GM12865 (cell line): ENCODE results near the gene EPHB4.

Experiments
- DNase-seq: peaks from one replicate; pipeline ENCODE4 v3.0.0; 2010; ENCODE audit warnings: low read depth
- H3K4me3 ChIP-seq: 2 replicates; pipeline ENCODE4 v1.5.1; 2011; ENCODE audit warnings: mild to moderate bottlenecking, low read depth, low read length, control low read depth
- TF ChIP-seq, protein P1 (sequence below): IDR thresholded peaks from 2 replicates; pipeline ENCODE4 v1.5.1; 2011; ENCODE audit warnings: low read length, control low read depth, low read depth, inconsistent platforms; ENCODE audit not compliant: insufficient read depth; ENCODE audit errors: missing control alignments

Gene EPHB4

DNA sequence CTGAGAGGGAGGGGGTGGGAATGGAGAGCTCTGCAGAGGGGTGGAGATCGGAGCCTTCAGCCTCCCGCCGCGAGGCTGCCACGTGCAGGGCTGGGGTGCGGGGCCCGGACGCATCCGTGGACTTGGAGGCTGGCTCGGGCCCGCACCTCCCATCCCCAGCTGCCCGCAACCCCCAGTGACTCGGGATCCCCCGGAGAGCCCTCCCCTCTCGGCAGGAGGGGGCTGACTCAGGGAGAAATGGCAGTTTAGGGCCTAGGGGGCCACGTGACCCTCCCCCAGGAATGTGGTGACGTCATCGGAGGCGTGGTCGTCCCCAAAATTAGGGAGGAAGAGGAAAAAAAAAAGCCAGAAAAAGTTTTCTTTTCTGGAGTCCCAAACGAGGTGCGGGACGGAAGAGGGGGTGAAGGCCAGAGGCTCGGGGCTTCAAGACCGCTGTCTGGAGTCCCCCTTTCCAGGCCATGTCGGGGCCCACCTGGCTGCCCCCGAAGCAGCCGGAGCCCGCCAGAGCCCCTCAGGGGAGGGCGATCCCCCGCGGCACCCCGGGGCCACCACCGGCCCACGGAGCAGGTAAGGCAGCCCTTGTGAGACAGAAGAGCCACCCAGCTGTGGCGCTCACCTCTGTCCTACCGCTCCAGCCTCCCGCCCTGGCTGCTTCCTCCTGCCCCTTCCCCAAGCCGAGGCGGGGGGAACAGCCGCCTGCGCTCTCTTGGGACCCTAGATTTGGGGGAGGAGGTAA lies 39.9 kb upstream of the EPHB4 start, which contains the start of gene TRIP6:
TSS of gene TRIP6 (plus strand) at position 348 of the 736 bp plus-strand sequence. CDS start at position 459, 111 bp downstream.
- H3K4me3 ChIP-seq, result peak within 1 kb of the TSS; percentile 67
- DNase-seq, result peak; percentile 73
- TF ChIP-seq, protein P1, sequence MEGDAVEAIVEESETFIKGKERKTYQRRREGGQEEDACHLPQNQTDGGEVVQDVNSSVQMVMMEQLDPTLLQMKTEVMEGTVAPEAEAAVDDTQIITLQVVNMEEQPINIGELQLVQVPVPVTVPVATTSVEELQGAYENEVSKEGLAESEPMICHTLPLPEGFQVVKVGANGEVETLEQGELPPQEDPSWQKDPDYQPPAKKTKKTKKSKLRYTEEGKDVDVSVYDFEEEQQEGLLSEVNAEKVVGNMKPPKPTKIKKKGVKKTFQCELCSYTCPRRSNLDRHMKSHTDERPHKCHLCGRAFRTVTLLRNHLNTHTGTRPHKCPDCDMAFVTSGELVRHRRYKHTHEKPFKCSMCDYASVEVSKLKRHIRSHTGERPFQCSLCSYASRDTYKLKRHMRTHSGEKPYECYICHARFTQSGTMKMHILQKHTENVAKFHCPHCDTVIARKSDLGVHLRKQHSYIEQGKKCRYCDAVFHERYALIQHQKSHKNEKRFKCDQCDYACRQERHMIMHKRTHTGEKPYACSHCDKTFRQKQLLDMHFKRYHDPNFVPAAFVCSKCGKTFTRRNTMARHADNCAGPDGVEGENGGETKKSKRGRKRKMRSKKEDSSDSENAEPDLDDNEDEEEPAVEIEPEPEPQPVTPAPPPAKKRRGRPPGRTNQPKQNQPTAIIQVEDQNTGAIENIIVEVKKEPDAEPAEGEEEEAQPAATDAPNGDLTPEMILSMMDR, result no peak

DNA sequence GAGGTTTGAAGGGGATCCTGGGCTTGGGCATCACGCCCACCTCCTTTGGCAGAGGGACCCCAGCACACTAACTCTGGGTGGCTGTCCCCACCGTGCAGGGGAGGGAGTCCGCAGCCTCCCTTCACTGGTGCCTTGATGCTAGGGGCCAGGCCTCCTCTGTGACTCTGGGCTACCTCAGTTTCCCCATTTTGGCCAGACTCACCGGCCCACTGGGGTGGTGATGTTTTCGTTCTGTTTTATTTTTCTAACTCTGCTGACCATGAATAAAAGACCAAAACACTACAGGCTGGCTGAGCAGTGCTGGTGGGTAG lies 39.4 kb upstream of the EPHB4 start:
- peak overlapping the region; percentile 67 for H3K4me3 ChIP-seq
- TF ChIP-seq, protein P1, result no peak
- DNase-seq, result no peak

DNA sequence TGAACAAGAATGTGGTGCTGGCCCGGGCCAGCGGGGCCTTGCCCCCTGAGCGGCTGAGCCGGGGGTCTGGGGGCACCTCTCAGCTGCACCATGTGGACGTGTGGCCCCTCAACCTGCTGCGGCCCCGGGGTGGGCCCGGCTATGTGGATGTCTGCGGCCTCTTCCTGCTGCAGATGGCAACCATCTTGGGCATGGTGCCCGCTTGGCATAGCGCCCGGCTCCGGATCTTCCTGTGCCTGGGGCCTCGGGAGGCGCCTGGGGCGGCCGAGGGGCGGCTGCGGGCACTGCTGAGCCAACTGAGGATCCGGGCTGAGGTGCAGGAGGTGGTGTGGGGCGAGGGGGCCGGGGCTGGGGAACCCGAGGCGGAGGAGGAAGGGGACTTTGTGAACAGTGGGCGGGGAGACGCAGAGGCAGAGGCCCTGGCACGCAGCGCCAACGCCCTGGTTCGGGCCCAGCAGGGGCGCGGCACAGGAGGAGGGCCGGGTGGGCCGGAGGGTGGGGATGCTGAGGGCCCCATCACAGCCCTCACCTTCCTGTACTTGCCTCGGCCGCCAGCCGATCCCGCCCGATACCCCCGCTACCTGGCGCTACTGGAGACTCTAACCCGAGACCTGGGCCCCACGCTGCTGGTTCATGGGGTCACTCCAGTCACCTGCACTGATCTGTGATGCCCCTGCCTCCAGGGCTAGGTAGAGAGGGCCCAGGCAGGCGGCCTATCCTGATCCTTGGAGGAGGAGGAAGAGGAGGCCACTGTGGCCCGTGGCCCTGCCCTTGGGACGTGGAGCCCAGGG lies 38.8 kb upstream of the EPHB4 start:
- TF ChIP-seq, protein P1, result no peak
- no peak for DNase-seq

DNA sequence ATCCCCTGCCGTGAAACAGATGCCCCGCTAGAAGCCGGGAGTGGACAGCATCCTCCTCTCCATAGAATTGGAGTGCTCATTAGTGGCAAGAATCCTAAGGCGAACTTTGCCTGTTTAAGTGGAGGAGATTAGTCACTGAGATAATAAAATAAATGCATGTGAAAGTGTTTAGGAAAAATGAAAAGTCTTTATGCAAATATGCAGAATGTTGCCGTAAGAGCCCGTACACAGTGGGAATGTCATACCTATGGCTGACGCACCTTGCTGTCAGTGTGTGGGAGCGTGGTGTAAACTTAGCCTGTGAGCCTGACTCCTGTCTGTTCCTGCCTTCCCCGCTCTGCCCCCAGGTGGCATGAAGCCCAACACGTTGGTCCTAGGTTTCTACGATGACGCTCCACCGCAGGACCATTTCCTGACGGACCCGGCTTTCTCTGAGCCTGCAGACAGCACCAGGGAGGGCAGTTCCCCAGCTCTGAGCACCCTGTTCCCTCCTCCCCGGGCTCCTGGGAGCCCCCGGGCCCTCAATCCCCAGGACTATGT lies 38.1 kb upstream of the EPHB4 start:
- DNase-seq, result no peak
- TF ChIP-seq, protein P1, result no peak

More for the DNA sequence above, 38.8 kb upstream of the EPHB4 start:
- H3K4me3 ChIP-seq, result no peak overlapping the region

DNA sequence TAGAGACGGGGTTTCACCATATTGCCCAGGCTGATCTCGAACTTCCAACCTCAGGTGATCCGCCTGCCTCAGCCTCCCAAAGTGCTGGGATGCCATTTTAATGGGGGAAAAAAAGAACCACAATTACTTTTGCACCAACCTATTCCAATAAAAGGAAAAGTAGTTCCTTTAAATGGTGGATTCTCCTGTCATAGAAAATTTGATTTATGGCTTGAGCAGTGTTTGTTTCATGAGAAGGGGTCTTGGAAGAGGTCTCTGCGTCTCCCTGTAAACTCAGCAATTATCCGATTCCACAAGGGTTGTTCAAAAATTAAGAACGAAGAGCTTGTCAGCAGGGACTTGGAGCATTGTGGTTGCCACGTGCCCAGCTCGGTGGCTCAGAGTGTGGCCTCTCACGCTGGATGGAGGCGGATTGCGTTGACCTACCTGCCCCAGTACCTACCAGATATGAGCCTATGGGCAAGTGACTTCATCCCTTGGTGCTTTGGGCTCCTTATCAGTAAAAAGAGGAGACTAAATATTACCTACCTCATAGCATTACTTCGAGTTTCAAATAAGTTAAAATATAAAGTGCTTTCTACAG lies 37.0 kb upstream of the EPHB4 start:
- TF ChIP-seq, protein P1, result no peak
- no peak overlapping the region for H3K4me3 ChIP-seq
- DNase-seq, result no peak

More for the DNA sequence above, 38.1 kb upstream of the EPHB4 start:
- H3K4me3 ChIP-seq, result no peak overlapping the region

DNA sequence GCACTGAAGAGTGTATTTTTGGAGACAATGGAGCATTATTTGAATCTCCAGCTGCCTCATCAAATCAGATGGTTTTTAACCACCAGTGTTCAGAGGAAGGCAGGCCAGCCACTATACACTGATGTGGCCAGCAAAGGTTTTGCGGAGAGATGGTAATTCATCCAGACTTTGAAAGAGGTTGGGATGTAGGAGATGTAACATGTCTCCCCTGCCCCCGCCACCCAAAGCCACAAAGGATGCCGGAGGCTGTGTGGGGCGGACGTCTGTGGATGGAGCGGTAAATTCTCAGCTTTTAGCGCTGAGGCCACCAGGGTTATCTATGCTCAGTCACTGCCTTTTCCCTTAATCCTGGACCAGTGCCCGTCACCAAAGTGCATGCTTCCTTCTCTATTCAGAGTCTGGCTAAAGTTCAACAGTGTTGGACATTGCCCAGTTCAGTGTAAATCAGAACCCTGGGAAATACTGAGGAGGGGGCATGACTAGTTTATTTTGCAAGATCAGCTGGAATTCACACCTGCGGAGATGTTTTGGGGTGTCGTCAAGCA lies 36.2 kb upstream of the EPHB4 start:
- TF ChIP-seq, protein P1, result no peak
- DNase-seq, result no peak
- H3K4me3 ChIP-seq, result no peak overlapping the region
